K562 (cell line): ENCODE results near the gene SYT17. TPM values are rescaled to one million over a fixed set of nuclear protein-coding genes. Genes with fewer than 3 reads are reported as not detected.

Experiments
- ATAC-seq: fragments of 200-7000 bp; cut with Tn5 transposase; 3 replicates; pipeline ENCODE4 v1.9.1; 2020; ENCODE audit warnings: moderate library complexity
- BruUV-seq: library from RNA; stranded (reverse); fragments of 400-500 nt; replicated peaks from 2 replicates; lab custom pipeline; 2021; lab: Mats Ljungman, UMichigan
- CTCF ChIA-PET: fragments of 300-600 bp; formaldehyde crosslinking; extraction: SDS; loops from one replicate; lab custom pipeline; 2021; ENCODE audit warnings: low intra/inter-chr PET ratio; lab: Yijun Ruan, JAX
- POLR2A ChIA-PET: fragments of 300-600, 350-650 bp; sonication (Branson Sonifier 250); formaldehyde crosslinking; extraction: SDS; loops from one replicate; lab custom pipeline; 2021; ENCODE audit warnings: antibody characterized with exemption, inconsistent platforms; lab: Yijun Ruan, JAX
- DNase-seq, 4 experiments: peaks; one replicate each; pipeline versions ENCODE4 v3.0.0 to v3.0.0-alpha.2; 2011 to 2018; ENCODE audit warnings: low spot score in 3 of 4, mixed read lengths in 3 of 4; ENCODE audit errors: extremely low read depth in 1 of 4
- FAIRE-seq: peaks from 2 replicates; lab custom pipeline; 2011; peaks lifted over from hg19 to GRCh38; lab: Jason Lieb, UNC
- H2AFZ ChIP-seq: 2 replicates; pipeline ENCODE4 v1.6.0; 2011; ENCODE audit warnings: low read depth, low read length, control low read depth, inconsistent platforms
- H3K27ac ChIP-seq: fragments of 200-600 bp; 3 replicates; pipeline ENCODE4 v1.8.0; 2011; ENCODE audit warnings: low read depth, mild to moderate bottlenecking, control low read depth, inconsistent platforms, low read length, moderate library complexity, mixed read lengths; ENCODE audit errors: extremely low read depth
- H3K27me3 ChIP-seq, 2 experiments: fragments of 300-600 bp in 1 of 2; 2 replicates in 1 of 2; 3 replicates in 1 of 2; pipeline versions ENCODE4 v1.6.0 to v1.8.0; 2011; ENCODE audit warnings: inconsistent platforms in 2 of 2, low read length in 2 of 2, mild to moderate bottlenecking in 1 of 2, mixed read lengths in 1 of 2, moderate library complexity in 1 of 2; ENCODE audit not compliant: control insufficient read depth in 2 of 2, insufficient read depth in 2 of 2
- H3K36me3 ChIP-seq: fragments of 300-600 bp; 3 replicates; pipeline ENCODE4 v1.8.0; 2011; ENCODE audit warnings: mild to moderate bottlenecking, low read length, inconsistent platforms; ENCODE audit not compliant: control insufficient read depth, insufficient read depth
- H3K4me1 ChIP-seq, 2 experiments: fragments of 200-600 bp in 1 of 2; replicated peaks in 1 of 2; 2 replicates in 1 of 2; 3 replicates in 1 of 2; pipeline versions ENCODE4 v1.5.1 to v1.8.0; 2011; ENCODE audit warnings: inconsistent platforms in 2 of 2, low read length in 2 of 2, mild to moderate bottlenecking in 1 of 2, mixed read lengths in 1 of 2, moderate library complexity in 1 of 2; ENCODE audit not compliant: control insufficient read depth in 2 of 2, insufficient read depth in 2 of 2
- H3K4me2 ChIP-seq: 2 replicates; pipeline ENCODE4 v1.6.1; 2011; ENCODE audit warnings: low read length, control low read depth, inconsistent platforms, mixed read lengths; ENCODE audit not compliant: insufficient read depth
- H3K4me3 ChIP-seq: fragments of 200-600 bp; sonication (generic), shearing (Covaris generic); 2 replicates; pipeline ENCODE4 v1.5.1; 2016; ENCODE audit warnings: control low read depth, inconsistent platforms
- H3K79me2 ChIP-seq: fragments of 200-600 bp; 3 replicates; pipeline ENCODE4 v1.8.0; 2011; ENCODE audit warnings: low read length, inconsistent platforms; ENCODE audit not compliant: control insufficient read depth, insufficient read depth
- H3K9ac ChIP-seq, 2 experiments: 2 replicates each; pipeline versions ENCODE4 v1.6.0 to v1.6.1; 2011; ENCODE audit warnings: low read depth in 2 of 2, low read length in 2 of 2, control low read depth in 1 of 2, inconsistent platforms in 1 of 2, mild to moderate bottlenecking in 1 of 2, mixed read lengths in 1 of 2; ENCODE audit not compliant: insufficient read depth in 1 of 2
- H3K9me1 ChIP-seq: one replicate; pipeline ENCODE4 v1.6.0; 2011; ENCODE audit warnings: inconsistent platforms, mild to moderate bottlenecking, low read length, moderate library complexity; ENCODE audit not compliant: control insufficient read depth, insufficient read depth
- H3K9me3 ChIP-seq: replicated peaks from 2 replicates; pipeline ENCODE4 v1.5.1; 2011; ENCODE audit warnings: low read depth, low read length, inconsistent platforms; ENCODE audit not compliant: control insufficient read depth, insufficient read depth
- H4K20me1 ChIP-seq: replicated peaks from 2 replicates; pipeline ENCODE4 v1.6.1; 2011; ENCODE audit warnings: low read length, inconsistent platforms, mixed read lengths; ENCODE audit not compliant: control insufficient read depth, insufficient read depth
- CBFB ChIP-seq: sonication (generic); formaldehyde crosslinking; IDR thresholded peaks from 2 replicates; pipeline ENCODE4 v1.4.0; 2020; ENCODE audit warnings: mild to moderate bottlenecking, missing genetic modification reagents
- CTCF ChIP-seq, 3 experiments: IDR thresholded peaks in 2 of 3; conservative IDR thresholded peaks in 1 of 3; 2 replicates each; pipeline ENCODE4 v1.5.1; 2011 to 2012; ENCODE audit warnings: low read length in 3 of 3, mild to moderate bottlenecking in 3 of 3, control low read depth in 2 of 3, improper control_type of control experiment in 1 of 3, inconsistent platforms in 1 of 3, low read depth in 1 of 3, mixed read lengths in 1 of 3, moderate library complexity in 1 of 3; ENCODE audit not compliant: insufficient read depth in 2 of 3
- FOXP4 ChIP-seq: sonication (generic); formaldehyde crosslinking; IDR thresholded peaks from 2 replicates; pipeline ENCODE4 v1.8.0; 2022; ENCODE audit warnings: mild to moderate bottlenecking, missing genetic modification reagents, borderline replicate concordance
- MEF2D ChIP-seq: conservative IDR thresholded peaks from 2 replicates; pipeline ENCODE4 v1.6.1; 2016; ENCODE audit warnings: low read depth, missing genetic modification characterization, missing compliant biosample characterization
- NCOA1 ChIP-seq: fragments of 450-650 bp; IDR thresholded peaks from 2 replicates; pipeline ENCODE4 v1.6.1; 2016; ENCODE audit warnings: low read depth
- YY1 ChIP-seq, 3 experiments: IDR thresholded peaks; 2 replicates each; pipeline ENCODE4 v1.6.1; 2011; ENCODE audit warnings: low read length in 2 of 3, mild to moderate bottlenecking in 2 of 3, moderate library complexity in 2 of 3, borderline replicate concordance in 1 of 3, control low read depth in 1 of 3, low read depth in 1 of 3; ENCODE audit not compliant: insufficient read depth in 3 of 3, insufficient replicate concordance in 2 of 3, control insufficient read depth in 1 of 3, insufficient read length in 1 of 3; ENCODE audit errors: extremely low read depth in 1 of 3
- WGBS: fragments of 100-300 bp; shearing (Covaris generic); methylation state at CpG from one replicate; pipeline ENCODE4 v1.1.6; 2016; ENCODE audit warnings: low coverage, mixed read lengths; ENCODE audit not compliant: insufficient coverage; ENCODE audit errors: missing lambda C conversion rate; 5-methylcytosine and 5-hydroxymethylcytosine counted together
- in situ Hi-C: fragments of 300-500 bp; cut with MboI; formaldehyde crosslinking; loops from 4 replicates; pipeline ENCODE4 v1.15.0; 2018; ENCODE audit warnings: inconsistent platforms, mixed read lengths
- intact Hi-C: fragments of 100-400 bp; cut with micrococcal nuclease; formaldehyde crosslinking; loops from 2 replicates; pipeline ENCODE4 v1.14.2; 2022
- polyA plus RNA-seq, 8 experiments: library from polyadenylated mRNA; depleted of rRNA in 4 of 8; stranded (reverse) in 5 of 8; unstranded in 3 of 8; fragments of >200 nt; fragmentation: Nextera tagmentation in 2 of 8; fragmentation: Illumina TruSeq in 1 of 8; extraction: Ambion mirVana in 2 of 8; extraction: Trizol in 1 of 8; gene quantifications; 2 replicates each; pipeline versions ENCODE4 v1.2.1 to v1.2.3, GENCODE V29; 2011 to 2014; ENCODE audit warnings: inconsistent platforms in 1 of 8, missing spikeins in 1 of 8
- total RNA-seq, 7 experiments: library from RNA; depleted of rRNA in 6 of 7; stranded (reverse); fragments of >200 nt in 6 of 7; fragmentation: Illumina TruSeq in 2 of 7; extraction: Trizol in 2 of 7; gene quantifications; 2 replicates each; pipeline versions ENCODE4 v1.2.1 to v1.2.3, GENCODE V29; 2011 to 2021; ENCODE audit warnings: low replicate concordance in 1 of 7

The SYT17 gene
- total and polyA plus RNA-seq, 9 of the 15 experiments (the other 6 are each of a cell fraction or from before 2014, with no cell fraction given) = not detected

GRCh38 chr16:19177111-19177739, 9.2 kb downstream of the SYT17 start:
- H3K9me1 ChIP-seq = no peaks in the 10 kb centered on the region
- H3K9ac ChIP-seq = no peak overlapping the region
- H3K4me3 ChIP-seq = no peak overlapping the region
- ChIA-PET POLR2A (interaction anchor here (0.6 kb wide), 1 partner anchor 31 kb away, joined by 4 read pairs; no protein-coding TSS in a partner anchor), CTCF (no interaction called here)
- FAIRE-seq = peak; percentile 26
- no peaks in the 10 kb centered on the region; the same call in 1 of the 2 replicates for H4K20me1 ChIP-seq
- H2AFZ ChIP-seq = no peak overlapping the region
- no peak overlapping the region for H3K27ac ChIP-seq
- no peak for TF ChIP-seq CBFB (CRISPR knock-in tag)
- peak in 1 of 3 experiments; percentile 42 for TF ChIP-seq YY1 (IDR thresholded peaks at IDR 0.05; ENCODE audit: borderline replicate concordance in 1 of 3, control insufficient read depth in 1 of 3, extremely low read depth in 1 of 3, insufficient read depth in 3 of 3, insufficient read length in 1 of 3, insufficient replicate concordance in 2 of 3, low read depth in 1 of 3, low read length in 2 of 3)
- no peak for TF ChIP-seq MEF2D
- no peak for TF ChIP-seq FOXP4 (CRISPR knock-in tag)
- TF ChIP-seq CTCF (IDR thresholded peaks at IDR 0.05 in 2 of 3, conservative IDR thresholded peaks at IDR 0.05 in 1 of 3; ENCODE audit: insufficient read depth in 2 of 3, low read depth in 1 of 3, low read length in 3 of 3) = peak; percentile 33 to 69 (median 51); a peak in 4 of 6 replicates
- TF ChIP-seq NCOA1 = no peak
- peak; percentile 44; the same call in 1 of the 3 replicates for ATAC-seq
- intact Hi-C loops (loop anchor here (10.0 kb wide), 1 partner anchor 198 kb away; no protein-coding TSS in a partner anchor), in situ Hi-C loops (loop anchor here (5.0 to 10.0 kb wide), 2 partner anchors 85 to 198 kb away; no protein-coding TSS in a partner anchor)
- no peaks in the 10 kb centered on the region; a peak in 1 of 5 replicates for H3K4me1 ChIP-seq
- peaks cover 42 to 57% of the 10 kb centered on the region in 2 experiments for H3K27me3 ChIP-seq
- 3% methylated on average over 5 of the region's 5 CpGs for WGBS
- no peaks in the 10 kb centered on the region for H3K79me2 ChIP-seq
- BruUV-seq = no TSS peak
- no peak for DNase-seq
- H3K4me2 ChIP-seq = no peak overlapping the region
- no peaks in the 10 kb centered on the region for H3K36me3 ChIP-seq
- no peaks in the 10 kb centered on the region for H3K9me3 ChIP-seq
